Panc1 (cell line): Measurements from ENCODE around the gene KCNQ1. TPM values are rescaled to one million over a fixed set of nuclear protein-coding genes. Genes with fewer than 3 reads are reported as not detected.

Experiments used
- ATAC-seq: fragments of 200-7000 bp; cut with Tn5 transposase; 2 replicates; pipeline ENCODE4 v1.9.1; 2020; ENCODE audit warnings: mild to moderate bottlenecking, moderate library complexity
- BruUV-seq: library from RNA; stranded (reverse); fragments of 400-500 nt; replicated peaks from 2 replicates; lab custom pipeline; 2021; lab: Mats Ljungman, UMichigan
- CTCF ChIA-PET: fragments of 300-600 bp; sonication (Branson Sonifier 250); formaldehyde crosslinking; loops from one replicate; lab custom pipeline; 2022; ENCODE audit warnings: antibody characterized with exemption; lab: Charles Lee
- POLR2A ChIA-PET: fragments of 300-600 bp; sonication (Branson Sonifier 250); formaldehyde crosslinking; loops from one replicate; lab custom pipeline; 2022; ENCODE audit warnings: antibody characterized with exemption; lab: Charles Lee
- DNase-seq: peaks from one replicate; pipeline ENCODE4 v3.0.0-alpha.2; 2010; ENCODE audit warnings: low read depth, low spot score
- H3K27ac ChIP-seq: 2 replicates; pipeline ENCODE4 v1.5.1; 2011; ENCODE audit warnings: mild to moderate bottlenecking, low read length, inconsistent platforms
- H3K27me3 ChIP-seq: fragments of 200-500 bp; sonication (Bioruptor generic); 2 replicates; pipeline ENCODE4 v1.6.0; 2014; ENCODE audit warnings: low read length, inconsistent platforms; ENCODE audit not compliant: control insufficient read depth, insufficient read depth
- H3K36me3 ChIP-seq: fragments of 200-500 bp; sonication (Bioruptor generic); 2 replicates; pipeline ENCODE4 v1.5.1; 2014; ENCODE audit warnings: inconsistent platforms, mild to moderate bottlenecking, low read length, moderate library complexity; ENCODE audit not compliant: control insufficient read depth, insufficient read depth
- H3K4me1 ChIP-seq: 2 replicates; pipeline ENCODE4 v1.5.1; 2011; ENCODE audit warnings: inconsistent platforms, mild to moderate bottlenecking, low read length, moderate library complexity; ENCODE audit not compliant: control insufficient read depth, insufficient read depth
- H3K4me3 ChIP-seq, 2 experiments: 2 replicates each; pipeline ENCODE4 v1.5.1; 2011 to 2012; ENCODE audit warnings: low read depth in 2 of 2, low read length in 2 of 2, mild to moderate bottlenecking in 2 of 2, inconsistent platforms in 1 of 2, moderate library complexity in 1 of 2
- H3K9me3 ChIP-seq: fragments of 200-500 bp; sonication (Bioruptor generic); 2 replicates; pipeline ENCODE4 v1.5.1; 2014; ENCODE audit warnings: low read depth, mild to moderate bottlenecking, inconsistent platforms, low read length, moderate library complexity; ENCODE audit not compliant: control insufficient read depth, insufficient read depth
- CTCF ChIP-seq: fragments of 450-650 bp; IDR thresholded peaks from 2 replicates; pipeline ENCODE4 v1.5.1; 2017; ENCODE audit warnings: mild to moderate bottlenecking
- POLR2AphosphoS5 ChIP-seq: IDR thresholded peaks from 2 replicates; pipeline ENCODE4 v1.6.1; 2012; ENCODE audit warnings: mild to moderate bottlenecking, low read depth, low read length, moderate library complexity
- REST ChIP-seq, 2 experiments: IDR thresholded peaks; 2 replicates each; pipeline ENCODE4 v1.6.1; 2011 to 2012; ENCODE audit warnings: low read depth in 2 of 2, control low read depth in 1 of 2, low read length in 1 of 2, mild to moderate bottlenecking in 1 of 2, moderate library complexity in 1 of 2; ENCODE audit not compliant: insufficient read depth in 1 of 2
- SIN3A ChIP-seq: IDR thresholded peaks from 2 replicates; pipeline ENCODE4 v1.6.1; 2012; ENCODE audit warnings: low read depth, mild to moderate bottlenecking, low read length, moderate library complexity, borderline replicate concordance; ENCODE audit not compliant: insufficient read depth
- TCF7L2 ChIP-seq: IDR thresholded peaks from 2 replicates; pipeline ENCODE4 v1.6.1; 2011; ENCODE audit warnings: mild to moderate bottlenecking, low read depth, low read length, inconsistent platforms
- in situ Hi-C: cut with HindIII; loops from 2 replicates; pipeline ENCODE4 v1.10.0; 2016; ENCODE audit warnings: low sequenced_read_pairs, low pct_unique_long_range_greater_than_20kb
- intact Hi-C: fragments of 100-400 bp; cut with micrococcal nuclease; formaldehyde crosslinking; loops from one replicate; pipeline ENCODE4 v1.10.0; 2022; ENCODE audit not compliant: unreplicated experiment
- total RNA-seq: library from RNA; stranded (reverse); gene quantifications from one replicate; pipeline ENCODE4 v1.2.1, GENCODE V29; 2021; ENCODE audit not compliant: unreplicated experiment

KCNQ1 gene
- total RNA-seq, 1 experiment from 2014 or later, result 1.0 TPM

- H3K4me3 ChIP-seq, result no peak overlapping the region
- H3K27me3 ChIP-seq, result no peaks in the 10 kb centered on the region
- H3K27ac ChIP-seq, result no peak overlapping the region
- ChIA-PET POLR2A (no interaction called here), CTCF (no interaction called here)
- BruUV-seq, result no TSS peak
- in situ Hi-C loops (no loop called here), intact Hi-C loops (no loop called here)
- DNase-seq (no peak), ATAC-seq (no peak)
- no peaks in the 10 kb centered on the region for H3K4me1 ChIP-seq
- no peaks in the 10 kb centered on the region for H3K9me3 ChIP-seq
- no peaks in the 10 kb centered on the region for H3K36me3 ChIP-seq
- TF ChIP-seq CTCF, result no peak
- no peak for TF ChIP-seq POLR2AphosphoS5
- no peak for TF ChIP-seq SIN3A
- no peak for TF ChIP-seq TCF7L2
- TF ChIP-seq REST (IDR thresholded peaks at IDR 0.05; ENCODE audit: insufficient read depth in 1 of 2, low read depth in 2 of 2, low read length in 1 of 2), result no peak
Observed at GRCh38 chr11:2671748-2672147, 226.9 kb downstream of the KCNQ1 start.

GRCh38 chr11:2672553-2673249 is 227.9 kb downstream of the KCNQ1 start:
- H3K4me1 ChIP-seq, result no peaks in the 10 kb centered on the region
- H3K4me3 ChIP-seq, result no peak overlapping the region
- DNase-seq (no peak), ATAC-seq (no peak)
- POLR2A ChIA-PET, result no interaction called here
- in situ Hi-C loops (no loop called here), intact Hi-C loops (no loop called here)
- no peaks in the 10 kb centered on the region for H3K9me3 ChIP-seq
- no peak overlapping the region for H3K27ac ChIP-seq
- TF ChIP-seq POLR2AphosphoS5 (no peak), CTCF (no peak), TCF7L2 (no peak), REST (IDR thresholded peaks at IDR 0.05; ENCODE audit: insufficient read depth in 1 of 2, low read depth in 2 of 2, low read length in 1 of 2) (no peak), SIN3A (no peak)
- CTCF ChIA-PET, result no interaction called here
- no peaks in the 10 kb centered on the region for H3K36me3 ChIP-seq
- no TSS peak for BruUV-seq
- no peaks in the 10 kb centered on the region for H3K27me3 ChIP-seq
